Left lung (tissue), 10 donors: ENCODE results near the gene PHKB. TPM values are rescaled to one million over a fixed set of nuclear protein-coding genes. Genes with fewer than 3 reads are reported as not detected.

ENCODE experiments used
- ATAC-seq: fragments of 200-7000 bp; cut with Tn5 transposase; one replicate; pipeline ENCODE4 v1.9.1; 2020; ENCODE audit warnings: moderate library complexity
- DNase-seq, 4 donors: peaks; one replicate each; pipeline ENCODE4 v3.0.0-alpha.2; 2013 to 2020
- H3K27ac ChIP-seq, 2 donors: fragments of 200-600 bp; sonication (generic) in 1 of 2; one replicate each; pipeline versions ENCODE4 v1.5.0 to v1.8.0; 2020 to 2021
- H3K27me3 ChIP-seq, 2 donors: fragments of 200-600 bp; sonication (generic) in 1 of 2; one replicate each; pipeline versions ENCODE4 v1.5.0 to v1.8.0; 2020 to 2021
- H3K36me3 ChIP-seq, 2 donors: fragments of 200-600 bp; sonication (generic) in 1 of 2; one replicate each; pipeline versions ENCODE4 v1.5.0 to v1.8.0; 2020 to 2021
- H3K4me1 ChIP-seq, 2 donors: fragments of 200-600 bp; one replicate each; pipeline ENCODE4 v1.8.0; 2021
- H3K4me3 ChIP-seq, 2 donors: fragments of 200-600 bp; sonication (generic) in 1 of 2; one replicate each; pipeline versions ENCODE4 v1.5.0 to v1.8.0; 2020 to 2021; ENCODE audit warnings: mild to moderate bottlenecking in 1 of 2
- H3K9me3 ChIP-seq, 2 donors: fragments of 200-600 bp; sonication (generic) in 1 of 2; one replicate each; pipeline versions ENCODE4 v1.5.0 to v1.8.0; 2020 to 2021
- CTCF ChIP-seq, 2 donors: fragments of 200-600 bp; sonication (generic) in 1 of 2; IDR thresholded peaks; one replicate each; pipeline versions ENCODE4 v1.5.0 to v1.8.0; 2021; ENCODE audit warnings: antibody characterized with exemption in 2 of 2
- intact Hi-C, 2 donors: fragments of 100-400 bp; cut with DNase I; formaldehyde crosslinking; loops; one replicate each; pipeline versions ENCODE4 v1.11.2 to v1.14.2; 2022
- polyA plus RNA-seq, 6 donors: library from polyadenylated mRNA; unstranded; fragments of 120-200 nt; gene quantifications; one replicate each; pipeline ENCODE4 v1.2.1, GENCODE V29; 2013; ENCODE audit not compliant: insufficient read length in 6 of 6
- total RNA-seq, 2 donors: library from RNA; stranded (reverse); fragmentation: NEBNext Ultra II Directional; extraction: Animal tissue kit (Norgen Biotek cat#: 25700); gene quantifications; one replicate each; pipeline ENCODE4 v1.2.1, GENCODE V29; 2021
- donor health status: DM: no; HTN: yes; CAD: no.
- donor health status: DM: no; HTN: no; CAD: no.

PHKB gene
- total and polyA plus RNA-seq, 8 donors, result 76.5 to 104 (median 90.4) TPM

GRCh38 chr16:47577029-47577428 lies 115.9 kb downstream of the PHKB start:
- H3K4me3 ChIP-seq, result no peak overlapping the region
- peaks cover 0 to 5% of the 10 kb centered on the region in 2 donors for H3K36me3 ChIP-seq
- no peak for ATAC-seq

GRCh38 chr16:47578033-47578432 lies 116.9 kb downstream of the PHKB start:
- no peaks in the 10 kb centered on the region for H3K9me3 ChIP-seq
- peaks cover 0 to 5% of the 10 kb centered on the region in 2 donors for H3K36me3 ChIP-seq
- ATAC-seq (no peak), DNase-seq (no peak)
- TF ChIP-seq CTCF (IDR thresholded peaks at IDR 0.05), result no peak
- no peaks in the 10 kb centered on the region for H3K27me3 ChIP-seq
- no peak overlapping the region for H3K27ac ChIP-seq
- H3K4me1 ChIP-seq, result peaks cover 0 to 7% of the 10 kb centered on the region in 2 donors
- no peak overlapping the region for H3K4me3 ChIP-seq
- intact Hi-C loops, result no loop called here

More at GRCh38 chr16:47577029-47577428, 115.9 kb downstream of the PHKB start:
- H3K9me3 ChIP-seq, result no peaks in the 10 kb centered on the region
- no peaks in the 10 kb centered on the region for H3K27me3 ChIP-seq
- DNase-seq, result no peak
- intact Hi-C loops, result no loop called here
- no peak overlapping the region for H3K27ac ChIP-seq
- H3K4me1 ChIP-seq, result peaks cover 0 to 7% of the 10 kb centered on the region in 2 donors
- TF ChIP-seq CTCF (IDR thresholded peaks at IDR 0.05), result no peak

GRCh38 chr16:47578573-47578972 lies 117.4 kb downstream of the PHKB start:
- Histone ChIP-seq H3K36me3 (peaks cover 0 to 5% of the 10 kb centered on the region in 2 donors), H3K27ac (no peak overlapping the region), H3K4me3 (no peak overlapping the region), H3K9me3 (no peaks in the 10 kb centered on the region), H3K27me3 (no peaks in the 10 kb centered on the region), H3K4me1 (peaks cover 0 to 7% of the 10 kb centered on the region in 2 donors)
- no peak for TF ChIP-seq CTCF (IDR thresholded peaks at IDR 0.05)
- DNase-seq, result no peak
- intact Hi-C loops, result no loop called here
- ATAC-seq, result no peak

- Histone ChIP-seq H3K4me3 (no peak overlapping the region), H3K4me1 (no peaks in the 10 kb centered on the region), H3K36me3 (peaks cover 0 to 5% of the 10 kb centered on the region in 2 donors), H3K27me3 (no peaks in the 10 kb centered on the region), H3K27ac (no peak overlapping the region), H3K9me3 (no peaks in the 10 kb centered on the region)
- intact Hi-C loops, result no loop called here
- no peak for TF ChIP-seq CTCF (IDR thresholded peaks at IDR 0.05)
- no peak for DNase-seq
- ATAC-seq, result no peak
Observed at GRCh38 chr16:47581114-47581513, 120.0 kb downstream of the PHKB start.

GRCh38 chr16:47584464-47585225 lies 123.5 kb downstream of the PHKB start:
- intact Hi-C loops, result no loop called here
- Histone ChIP-seq H3K27me3 (no peaks in the 10 kb centered on the region), H3K27ac (no peak overlapping the region), H3K4me3 (no peak overlapping the region), H3K4me1 (no peaks in the 10 kb centered on the region), H3K9me3 (no peaks in the 10 kb centered on the region), H3K36me3 (peaks cover 0 to 18% of the 10 kb centered on the region in 2 donors)
- ATAC-seq, result no peak
- no peak for TF ChIP-seq CTCF (IDR thresholded peaks at IDR 0.05)
- DNase-seq, result no peak
